Measurements from ENCODE around the gene UBE4B. TPM values are rescaled to one million over a fixed set of nuclear protein-coding genes. Genes with fewer than 3 reads are reported as not detected.

Gene UBE4B
- total RNA-seq, 1 experiment from 2014 or later = 31.2 TPM

GRCh38 chr1:10063878-10064277 is 31.1 kb downstream of the UBE4B start:
- H3K4me1 Mint-ChIP-seq (ENCODE audit: insufficient read depth, unreplicated experiment) = peaks cover 33% of the 10 kb centered on the region
- H3K4me3 Mint-ChIP-seq (ENCODE audit: unreplicated experiment) = peak overlapping the region; percentile 43
- H3K27ac Mint-ChIP-seq (ENCODE audit: low read depth, unreplicated experiment) = peak overlapping the region; percentile 85
- no peak for TF ChIP-seq CTCF (IDR thresholded peaks at IDR 0.05; ENCODE audit: unreplicated experiment)
- DNase-seq (ENCODE audit: unreplicated experiment) = peak; percentile 80
- ChIA-PET POLR2A (interaction anchor here (0.6 to 2.4 kb wide), 13 partner anchors 8 to 194 kb away, joined by 3 to 16 read pairs (median 3); partner anchors contain the start of genes KIF1B, LZIC, NMNAT1 and UBE4B), CTCF (interaction anchor here (0.7 to 1.5 kb wide), 2 partner anchors 13 to 23 kb away, joined by 4 to 5 read pairs; no protein-coding TSS in a partner anchor)
- no peaks in the 10 kb centered on the region for H3K9me3 Mint-ChIP-seq (ENCODE audit: unreplicated experiment)
- peaks cover 6% of the 10 kb centered on the region for H3K36me3 Mint-ChIP-seq (ENCODE audit: insufficient read depth, unreplicated experiment)
- no TSS peak for BruUV-seq (replicated peaks)
- H3K27me3 Mint-ChIP-seq (ENCODE audit: insufficient read depth, unreplicated experiment) = no peaks in the 10 kb centered on the region
- intact Hi-C loops (cut with micrococcal nuclease) = no loop called here

GRCh38 chr1:10064416-10065343 is 31.9 kb downstream of the UBE4B start:
- ChIA-PET POLR2A (interaction anchor here (0.7 to 2.4 kb wide), 8 partner anchors 9 to 146 kb away, joined by 3 to 16 read pairs (median 5); partner anchors contain the start of genes KIF1B, LZIC, NMNAT1 and UBE4B), CTCF (interaction anchor here (1.2 to 1.5 kb wide), 2 partner anchors 12 to 32 kb away, joined by 3 to 5 read pairs; partner anchors contain the start of gene UBE4B)
- no peak for DNase-seq (ENCODE audit: unreplicated experiment)
- no peak for TF ChIP-seq CTCF (IDR thresholded peaks at IDR 0.05; ENCODE audit: unreplicated experiment)
- H3K36me3 Mint-ChIP-seq (ENCODE audit: insufficient read depth, unreplicated experiment) = peaks cover 13% of the 10 kb centered on the region
- no peaks in the 10 kb centered on the region for H3K27me3 Mint-ChIP-seq (ENCODE audit: insufficient read depth, unreplicated experiment)
- H3K4me1 Mint-ChIP-seq (ENCODE audit: insufficient read depth, unreplicated experiment) = peaks cover 39% of the 10 kb centered on the region
- BruUV-seq (replicated peaks) = no TSS peak
- peak overlapping the region; percentile 43 for H3K4me3 Mint-ChIP-seq (ENCODE audit: unreplicated experiment)
- no peaks in the 10 kb centered on the region for H3K9me3 Mint-ChIP-seq (ENCODE audit: unreplicated experiment)
- intact Hi-C loops (cut with micrococcal nuclease) = no loop called here
- H3K27ac Mint-ChIP-seq (ENCODE audit: low read depth, unreplicated experiment) = peak overlapping the region; percentile 85

DNA sequence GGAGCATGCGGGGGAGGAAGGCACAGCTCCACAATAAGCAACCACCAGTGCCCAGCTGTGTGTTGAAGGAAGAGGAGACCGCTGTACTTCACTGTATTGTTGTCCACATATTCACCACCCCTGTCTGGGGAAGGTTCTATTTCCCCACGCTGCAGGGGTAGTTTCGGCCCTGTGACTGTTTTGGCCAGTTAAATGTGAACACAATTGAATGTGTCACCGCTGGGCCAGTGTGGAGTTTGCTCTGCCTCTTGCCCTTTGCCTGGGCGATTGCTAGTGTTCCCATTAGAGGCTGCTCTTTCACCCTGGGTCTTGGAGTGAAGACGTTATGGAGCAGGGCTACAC is 32.6 kb downstream of the UBE4B start:
- DNase-seq (ENCODE audit: unreplicated experiment) = no peak
- intact Hi-C loops (cut with micrococcal nuclease) = no loop called here
- CTCF ChIA-PET = interaction anchor here (1.2 kb wide), 1 partner anchor 32 kb away, joined by 3 read pairs; the partner anchor contains the start of gene UBE4B
- no TSS peak for BruUV-seq (replicated peaks)
- peaks cover 13% of the 10 kb centered on the region for H3K36me3 Mint-ChIP-seq (ENCODE audit: insufficient read depth, unreplicated experiment)
- no peak overlapping the region for H3K4me3 Mint-ChIP-seq (ENCODE audit: unreplicated experiment)
- H3K27me3 Mint-ChIP-seq (ENCODE audit: insufficient read depth, unreplicated experiment) = no peaks in the 10 kb centered on the region
- peak overlapping the region; percentile 85 for H3K27ac Mint-ChIP-seq (ENCODE audit: low read depth, unreplicated experiment)
- H3K9me3 Mint-ChIP-seq (ENCODE audit: unreplicated experiment) = no peaks in the 10 kb centered on the region
- POLR2A ChIA-PET = interaction anchor here (1.9 kb wide), 1 partner anchor 10 kb away, joined by 6 read pairs; no protein-coding TSS in a partner anchor
- H3K4me1 Mint-ChIP-seq (ENCODE audit: insufficient read depth, unreplicated experiment) = peaks cover 39% of the 10 kb centered on the region
- TF ChIP-seq CTCF (IDR thresholded peaks at IDR 0.05; ENCODE audit: unreplicated experiment) = no peak

DNA sequence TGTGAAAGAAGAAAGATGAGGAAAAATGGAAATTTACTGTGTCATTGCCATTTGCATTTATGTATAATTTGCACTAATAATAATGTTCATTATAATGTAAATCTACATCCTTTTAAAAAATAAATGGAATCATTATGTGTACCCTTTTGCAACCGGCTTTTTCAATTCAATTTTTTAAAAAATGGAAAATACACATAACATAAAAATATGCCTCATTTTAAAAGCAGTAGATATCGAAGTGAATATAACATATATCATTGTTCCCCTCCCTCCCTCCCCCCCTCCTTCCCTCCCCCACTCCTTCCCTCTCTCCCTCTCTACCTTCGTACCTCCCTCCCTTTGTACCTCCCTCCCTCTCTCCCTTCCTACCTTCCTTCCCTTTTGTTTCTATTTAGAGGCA is 33.0 kb downstream of the UBE4B start:
- Mint-ChIP-seq H3K4me3 (ENCODE audit: unreplicated experiment) (no peak overlapping the region), H3K27ac (ENCODE audit: low read depth, unreplicated experiment) (no peak overlapping the region), H3K36me3 (ENCODE audit: insufficient read depth, unreplicated experiment) (peaks cover 13% of the 10 kb centered on the region), H3K4me1 (ENCODE audit: insufficient read depth, unreplicated experiment) (peaks cover 39% of the 10 kb centered on the region), H3K9me3 (ENCODE audit: unreplicated experiment) (no peaks in the 10 kb centered on the region), H3K27me3 (ENCODE audit: insufficient read depth, unreplicated experiment) (no peaks in the 10 kb centered on the region)
- POLR2A ChIA-PET = interaction anchor here (1.3 kb wide), 1 partner anchor 9 kb away, joined by 4 read pairs; no protein-coding TSS in a partner anchor
- CTCF ChIA-PET = interaction anchor here (1.2 kb wide), 1 partner anchor 33 kb away, joined by 3 read pairs; the partner anchor contains the start of gene UBE4B
- no TSS peak for BruUV-seq (replicated peaks)
- intact Hi-C loops (cut with micrococcal nuclease) = no loop called here
- DNase-seq (ENCODE audit: unreplicated experiment) = no peak
- no peak for TF ChIP-seq CTCF (IDR thresholded peaks at IDR 0.05; ENCODE audit: unreplicated experiment)

Data from MCF 10A (cell line).